HepG2 (cell line): ENCODE results near the gene TNNI2. TPM values are rescaled to one million over a fixed set of nuclear protein-coding genes. Genes with fewer than 3 reads are reported as not detected.

ENCODE experiments used
- ATAC-seq: fragments of 200-7000 bp; cut with Tn5 transposase; 3 replicates; pipeline ENCODE4 v1.9.1; 2020; ENCODE audit warnings: mild to moderate bottlenecking, moderate library complexity
- BruUV-seq: library from RNA; stranded (reverse); fragments of 400-500 nt; replicated peaks from 2 replicates; lab custom pipeline; 2021; lab: Mats Ljungman, UMichigan
- CTCF ChIA-PET: fragments of 300-600 bp; formaldehyde crosslinking; extraction: SDS; loops from one replicate; lab custom pipeline; 2021; ENCODE audit warnings: low total read pairs, inconsistent platforms, low intra/inter-chr PET ratio; lab: Yijun Ruan, JAX
- POLR2A ChIA-PET: fragments of 350-600 bp; sonication (Branson Sonifier 250); formaldehyde crosslinking; loops from one replicate; lab custom pipeline; 2020; ENCODE audit warnings: antibody characterized with exemption, inconsistent platforms; lab: Yijun Ruan, JAX
- DNase-seq: peaks from one replicate; pipeline ENCODE4 v3.0.0-alpha.2; 2015; ENCODE audit warnings: low spot score
- FAIRE-seq: peaks from 3 replicates; lab custom pipeline; 2011; peaks lifted over from hg19 to GRCh38; lab: Jason Lieb, UNC
- H2AFZ ChIP-seq: one replicate; pipeline ENCODE4 v1.6.1; 2011; ENCODE audit warnings: low read length, inconsistent platforms
- H3K27ac ChIP-seq: fragments of 300-600 bp; 3 replicates; pipeline ENCODE4 v1.8.0; 2011; ENCODE audit warnings: mixed run types, mild to moderate bottlenecking, mixed read lengths, low read length, inconsistent platforms; ENCODE audit not compliant: insufficient read depth; ENCODE audit errors: extremely low read length
- H3K27me3 ChIP-seq, 2 experiments: fragments of 200-600 bp in 1 of 2; 2 replicates in 1 of 2; 3 replicates in 1 of 2; pipeline versions ENCODE4 v1.6.0 to v1.8.0; 2011; ENCODE audit warnings: low read length in 2 of 2, mild to moderate bottlenecking in 2 of 2, moderate library complexity in 2 of 2, inconsistent platforms in 1 of 2; ENCODE audit not compliant: insufficient read depth in 2 of 2, control insufficient read depth in 1 of 2
- H3K36me3 ChIP-seq, 2 experiments: fragments of 200-600 bp in 1 of 2; replicated peaks in 1 of 2; 2 replicates in 1 of 2; 3 replicates in 1 of 2; pipeline versions ENCODE4 v1.5.1 to v1.8.0; 2011; ENCODE audit warnings: low read length in 2 of 2, inconsistent platforms in 1 of 2; ENCODE audit not compliant: insufficient read depth in 2 of 2, control insufficient read depth in 1 of 2
- H3K4me1 ChIP-seq: 2 replicates; pipeline ENCODE4 v1.5.1; 2012; ENCODE audit warnings: low read length, inconsistent platforms; ENCODE audit not compliant: insufficient read depth
- H3K4me2 ChIP-seq: 2 replicates; pipeline ENCODE4 v1.6.0; 2011; ENCODE audit warnings: low read depth, low read length, inconsistent platforms
- H3K4me3 ChIP-seq, 3 experiments: fragments of 200-600 bp in 1 of 3; sonication (generic), shearing (Covaris generic) in 1 of 3; replicated peaks in 1 of 3; 2 replicates each; pipeline ENCODE4 v1.5.1; 2011 to 2016; ENCODE audit warnings: low read length in 3 of 3, inconsistent platforms in 2 of 3, low read depth in 2 of 3, mild to moderate bottlenecking in 2 of 3, control low read depth in 1 of 3, mixed read lengths in 1 of 3; ENCODE audit not compliant: insufficient read depth in 1 of 3
- H3K79me2 ChIP-seq: one replicate; pipeline ENCODE4 v1.6.1; 2011; ENCODE audit warnings: low read length, inconsistent platforms; ENCODE audit not compliant: insufficient read depth
- H3K9ac ChIP-seq: 2 replicates; pipeline ENCODE4 v1.6.0; 2011; ENCODE audit warnings: mild to moderate bottlenecking, low read depth, low read length, inconsistent platforms; ENCODE audit not compliant: insufficient read depth
- H3K9me3 ChIP-seq: 2 replicates; pipeline ENCODE4 v1.5.1; 2012; ENCODE audit warnings: mild to moderate bottlenecking, low read length
- H4K20me1 ChIP-seq: 2 replicates; pipeline ENCODE4 v1.6.0; 2011; ENCODE audit warnings: inconsistent platforms, mild to moderate bottlenecking, low read length, moderate library complexity; ENCODE audit not compliant: insufficient read depth
- BCL3 ChIP-seq: sonication (generic); formaldehyde crosslinking; IDR thresholded peaks from 2 replicates; pipeline ENCODE4 v1.5.1; 2020; ENCODE audit warnings: mild to moderate bottlenecking, missing genetic modification reagents, moderate library complexity
- BRD4 ChIP-seq: sonication (generic); formaldehyde crosslinking; IDR thresholded peaks from 2 replicates; pipeline ENCODE4 v1.4.0; 2020; ENCODE audit warnings: missing genetic modification reagents
- ERF ChIP-seq: IDR thresholded peaks from 2 replicates; pipeline ENCODE4 v1.6.1; 2018; ENCODE audit warnings: missing biosample characterization, missing genetic modification reagents
- HDAC1 ChIP-seq: sonication (generic); formaldehyde crosslinking; IDR thresholded peaks from 2 replicates; pipeline ENCODE4 v1.5.1; 2020; ENCODE audit warnings: mild to moderate bottlenecking, missing genetic modification reagents
- HIVEP1 ChIP-seq: sonication (generic); formaldehyde crosslinking; IDR thresholded peaks from 2 replicates; pipeline ENCODE4 v1.4.0; 2020; ENCODE audit warnings: mild to moderate bottlenecking, missing genetic modification reagents
- HNRNPL ChIP-seq: fragments of 200-400 bp; formaldehyde crosslinking; IDR thresholded peaks from 2 replicates; pipeline ENCODE4 v1.6.1; 2017; ENCODE audit warnings: mild to moderate bottlenecking, low read depth, low read length
- IRF9 ChIP-seq: sonication (generic); formaldehyde crosslinking; IDR thresholded peaks from 2 replicates; pipeline ENCODE4 v1.8.0; 2022; ENCODE audit warnings: missing genetic modification reagents, mild to moderate bottlenecking, borderline replicate concordance
- RXRB ChIP-seq: IDR thresholded peaks from 2 replicates; pipeline ENCODE4 v1.6.1; 2016; ENCODE audit warnings: borderline replicate concordance, missing genetic modification reagents, missing compliant biosample characterization
- SMAD1 ChIP-seq: sonication (generic); formaldehyde crosslinking; IDR thresholded peaks from 2 replicates; pipeline ENCODE4 v1.4.0; 2020; ENCODE audit warnings: missing genetic modification reagents, low read depth, mild to moderate bottlenecking, borderline replicate concordance
- SP2 ChIP-seq: sonication (generic); formaldehyde crosslinking; IDR thresholded peaks from 2 replicates; pipeline ENCODE4 v1.5.1; 2020; ENCODE audit warnings: mild to moderate bottlenecking, missing genetic modification reagents
- STAG1 ChIP-seq: sonication (generic); formaldehyde crosslinking; IDR thresholded peaks from 2 replicates; pipeline ENCODE4 v1.4.0; 2020; ENCODE audit warnings: missing genetic modification reagents
- TCF12 ChIP-seq, 2 experiments: fragments of 450-650 bp in 1 of 2; sonication (generic) in 1 of 2; formaldehyde crosslinking in 1 of 2; IDR thresholded peaks; 2 replicates each; pipeline versions ENCODE4 v1.6.1 to v1.8.0; 2017 to 2022; ENCODE audit warnings: antibody characterized with exemption in 1 of 2, mild to moderate bottlenecking in 1 of 2, missing genetic modification reagents in 1 of 2, moderate library complexity in 1 of 2
- XRCC5 ChIP-seq: fragments of 200-400 bp; formaldehyde crosslinking; optimal IDR thresholded peaks from 2 replicates; pipeline ENCODE3; 2017; ENCODE audit warnings: mild to moderate bottlenecking, low read length
- ZBTB42 ChIP-seq: sonication (generic); formaldehyde crosslinking; IDR thresholded peaks from 2 replicates; pipeline ENCODE4 v1.5.0; 2020; ENCODE audit warnings: mild to moderate bottlenecking, missing genetic modification reagents
- ZFP1 ChIP-seq: IDR thresholded peaks from 2 replicates; pipeline ENCODE4 v1.6.1; 2016
- ZMYM4 ChIP-seq: sonication (generic); formaldehyde crosslinking; IDR thresholded peaks from 2 replicates; pipeline ENCODE4 v1.8.1; 2023; ENCODE audit warnings: mild to moderate bottlenecking, missing genetic modification reagents
- ZNF329 ChIP-seq: sonication (generic); formaldehyde crosslinking; IDR thresholded peaks from 2 replicates; pipeline ENCODE4 v1.9.0; 2021; ENCODE audit warnings: low read depth, mild to moderate bottlenecking, missing genetic modification reagents
- ZNF574 ChIP-seq: sonication (generic); formaldehyde crosslinking; IDR thresholded peaks from 2 replicates; pipeline ENCODE4 v1.4.0; 2020; ENCODE audit warnings: missing genetic modification reagents
- WGBS: methylation state at CpG from one replicate; pipeline ENCODE4 v1.1.6; 2017; ENCODE audit warnings: low lambda C conversion rate; 5-methylcytosine and 5-hydroxymethylcytosine counted together
- in situ Hi-C: cut with HindIII; loops from 2 replicates; pipeline ENCODE4 v1.10.0; 2017; ENCODE audit warnings: low pct_unique_long_range_greater_than_20kb; ENCODE audit not compliant: extremely low pct_ligation_motif_present
- intact Hi-C: fragments of 100-400 bp; cut with micrococcal nuclease; formaldehyde crosslinking; loops from one replicate; pipeline ENCODE4 v1.10.0; 2022; ENCODE audit not compliant: unreplicated experiment
- polyA plus RNA-seq, 8 experiments: library from polyadenylated mRNA; depleted of rRNA in 3 of 8; stranded (reverse) in 7 of 8; unstranded in 1 of 8; fragments of >200 nt; fragmentation: Illumina TruSeq in 4 of 8; extraction: Trizol in 4 of 8; gene quantifications; 2 replicates each; pipeline versions ENCODE4 v1.2.1 to v1.2.3, GENCODE V29; 2011 to 2016; ENCODE audit warnings: low read depth in 4 of 8, missing spikeins in 1 of 8, mixed read lengths in 1 of 8; ENCODE audit not compliant: insufficient read depth in 1 of 8
- total RNA-seq, 5 experiments: library from RNA; depleted of rRNA; stranded (reverse); fragments of >200 nt; fragmentation: Illumina TruSeq; extraction: Trizol; gene quantifications; 2 replicates each; pipeline ENCODE4 v1.2.3, GENCODE V29; 2016; ENCODE audit warnings: low read depth in 1 of 5

TNNI2 gene
- total and polyA plus RNA-seq, 2 of the 13 experiments (the other 11 are each of a cell fraction or from before 2014, with no cell fraction given) = 7.2 to 12.0 TPM

- peak; percentile 45 for DNase-seq
- Histone ChIP-seq H3K27ac (no peak overlapping the region), H3K9ac (no peak overlapping the region), H3K36me3 (no peaks in the 10 kb centered on the region), H3K4me2 (no peak overlapping the region), H3K9me3 (no peaks in the 10 kb centered on the region), H2AFZ (no peak overlapping the region), H3K27me3 (peaks cover 9 to 20% of the 10 kb centered on the region in 2 experiments; a peak in 4 of 5 replicates), H3K79me2 (no peaks in the 10 kb centered on the region), H4K20me1 (no peaks in the 10 kb centered on the region), H3K4me1 (peaks cover 60% of the 10 kb centered on the region), H3K4me3 (no peak overlapping the region)
- intact Hi-C loops (loop anchor here (1.0 to 2.0 kb wide), 2 partner anchors 41 to 319 kb away; no protein-coding TSS in a partner anchor), in situ Hi-C loops (no loop called here)
- ChIA-PET POLR2A (no interaction called here), CTCF (interaction anchor here (1.1 to 3.8 kb wide), 3 partner anchors 185 to 319 kb away, joined by 4 to 60 read pairs (median 10); no protein-coding TSS in a partner anchor)
- peak; percentile 64 for ATAC-seq
- FAIRE-seq = no peak
- WGBS = 47% methylated on average over 14 of the region's 38 CpGs
- no TSS peak for BruUV-seq
- 0 out of 2 replicates have a peak, but pooled peaks have one; percentile 31 for TF ChIP-seq SMAD1 (CRISPR knock-in tag)
- peak; percentile 18 for TF ChIP-seq XRCC5
- TF ChIP-seq ZBTB42 (CRISPR knock-in tag) = peak; percentile 95; the same call in 1 of the 2 replicates
- peak; percentile 93 for TF ChIP-seq STAG1 (CRISPR knock-in tag)
- TF ChIP-seq RXRB (CRISPR knock-in tag) = 0 out of 2 replicates have a peak, but pooled peaks have one; percentile 26
- TF ChIP-seq IRF9 (CRISPR knock-in tag) = peak; percentile 18; the same call in 1 of the 2 replicates
- peak; percentile 45 for TF ChIP-seq HDAC1
- no peak for TF ChIP-seq BCL3
- TF ChIP-seq BRD4 (CRISPR knock-in tag) = 0 out of 2 replicates have a peak, but pooled peaks have one; percentile 3
- no peak for TF ChIP-seq HNRNPL
- TF ChIP-seq ZNF574 (CRISPR knock-in tag) = peak; percentile 68
- no peak for TF ChIP-seq ZFP1 (CRISPR knock-in tag)
- TF ChIP-seq SP2 (CRISPR knock-in tag) = 0 out of 2 replicates have a peak, but pooled peaks have one; percentile 19
- no peak for TF ChIP-seq TCF12 (IDR thresholded peaks at IDR 0.05)
- no peak for TF ChIP-seq TCF12 (CRISPR knock-in tag; IDR thresholded peaks at IDR 0.05)
- TF ChIP-seq HIVEP1 = no peak
- peak; percentile 36; the same call in 1 of the 2 replicates for TF ChIP-seq ERF (CRISPR knock-in tag)
- no peak for TF ChIP-seq ZNF329
- peak; percentile 16; the same call in 1 of the 2 replicates for TF ChIP-seq ZMYM4 (CRISPR knock-in tag)
Measured at GRCh38 chr11:1837171-1838076, 1.4 kb upstream of the TNNI2 start.
